A172 (cell line): ENCODE results near the gene KRTAP5-4. TPM values are rescaled to one million over a fixed set of nuclear protein-coding genes. Genes with fewer than 3 reads are reported as not detected.
A peak's percentile ranks its signal among the peaks of the same experiment; 100 is the strongest.
"Not testable (repeated sequence)": the region's sequence is repeated elsewhere in the genome, so short reads cannot be mapped to it uniquely, and the experiment has no call there.

Experiments used
- DNase-seq: peaks from one replicate; pipeline ENCODE4 v3.0.0-alpha.2; 2015; ENCODE audit warnings: low spot score
- total RNA-seq: library from RNA; depleted of rRNA; stranded (reverse); fragments of >200 nt; shearing (Covaris generic); gene quantifications from 2 replicates; pipeline ENCODE4 v1.2.3, GENCODE V29; 2014

Gene KRTAP5-4
- total RNA-seq, 1 experiment from 2014 or later: not detected

- peak; percentile 19 for DNase-seq
Observed at GRCh38 chr11:1652771-1653540, 31.0 kb upstream of the KRTAP5-4 start.

- DNase-seq: no peak
Observed at GRCh38 chr11:1652442-1652770, 30.5 kb upstream of the KRTAP5-4 start.

GRCh38 chr11:1652026-1652425 lies 30.1 kb upstream of the KRTAP5-4 start:
- DNase-seq: no peak

GRCh38 chr11:1651411-1651980 lies 29.6 kb upstream of the KRTAP5-4 start:
- no peak for DNase-seq

GRCh38 chr11:1650918-1651262 lies 29.0 kb upstream of the KRTAP5-4 start:
- DNase-seq: no peak

- DNase-seq: no peak
Observed at GRCh38 chr11:1650034-1650917, 28.3 kb upstream of the KRTAP5-4 start.

- DNase-seq: no peak
Observed at GRCh38 chr11:1648653-1649420, 26.9 kb upstream of the KRTAP5-4 start.

- DNase-seq: no peak
Observed at GRCh38 chr11:1647901-1648652, 26.1 kb upstream of the KRTAP5-4 start.

GRCh38 chr11:1646540-1646939 lies 24.6 kb upstream of the KRTAP5-4 start:
- DNase-seq: not testable (repeated sequence)

- no peak for DNase-seq
Observed at GRCh38 chr11:1645357-1645821, 23.5 kb upstream of the KRTAP5-4 start.

- no peak for DNase-seq
Observed at GRCh38 chr11:1644601-1645356, 22.8 kb upstream of the KRTAP5-4 start.

GRCh38 chr11:1643146-1643690 lies 21.3 kb upstream of the KRTAP5-4 start:
- DNase-seq: no peak

- no peak for DNase-seq
Observed at GRCh38 chr11:1642288-1643145, 20.6 kb upstream of the KRTAP5-4 start.

GRCh38 chr11:1641096-1641495 lies 19.2 kb upstream of the KRTAP5-4 start:
- DNase-seq: no peak

- DNase-seq: peak; percentile 34
Observed at GRCh38 chr11:1640076-1640946, 18.4 kb upstream of the KRTAP5-4 start.

GRCh38 chr11:1639666-1640065 lies 17.7 kb upstream of the KRTAP5-4 start:
- DNase-seq: no peak

- no peak for DNase-seq
Observed at GRCh38 chr11:1639102-1639620, 17.2 kb upstream of the KRTAP5-4 start.

GRCh38 chr11:1638344-1638743 lies 16.4 kb upstream of the KRTAP5-4 start:
- no peak for DNase-seq
